Esophagus (tissue), 2 donors: Measurements from ENCODE around the gene ACAA2. TPM values are rescaled to one million over a fixed set of nuclear protein-coding genes. Genes with fewer than 3 reads are reported as not detected.

Source experiments
- H3K27ac ChIP-seq, 2 donors: one replicate each; pipeline ENCODE4 v1.5.1; 2013; ENCODE audit warnings: low read depth in 2 of 2, mild to moderate bottlenecking in 2 of 2, inconsistent platforms in 1 of 2, low read length in 1 of 2, moderate library complexity in 1 of 2
- H3K27me3 ChIP-seq, 2 donors: one replicate each; pipeline ENCODE4 v1.6.1; 2013; ENCODE audit warnings: low read length in 2 of 2, control low read depth in 1 of 2, mild to moderate bottlenecking in 1 of 2; ENCODE audit not compliant: insufficient read depth in 2 of 2, control insufficient read depth in 1 of 2
- H3K36me3 ChIP-seq, 2 donors: one replicate each; pipeline ENCODE4 v1.6.1; 2013; ENCODE audit warnings: low read length in 1 of 2; ENCODE audit not compliant: control insufficient read depth in 2 of 2, insufficient read depth in 2 of 2
- H3K4me1 ChIP-seq, 2 donors: one replicate each; pipeline ENCODE4 v1.6.1; 2013; ENCODE audit warnings: low read length in 1 of 2; ENCODE audit not compliant: control insufficient read depth in 2 of 2, insufficient read depth in 2 of 2
- H3K4me3 ChIP-seq, 2 donors: one replicate each; pipeline ENCODE4 v1.5.1; 2013; ENCODE audit warnings: low read length in 2 of 2, mild to moderate bottlenecking in 2 of 2, low read depth in 1 of 2, moderate library complexity in 1 of 2
- H3K9me3 ChIP-seq, 2 donors: one replicate each; pipeline ENCODE4 v1.6.1; 2013; ENCODE audit warnings: mild to moderate bottlenecking in 2 of 2, low read depth in 1 of 2, low read length in 1 of 2, moderate library complexity in 1 of 2; ENCODE audit not compliant: control insufficient read depth in 2 of 2, insufficient read depth in 1 of 2
- WGBS, 2 donors: extraction: QIAGEN DNeasy Blood & Tissue Kit; methylation state at CpG; one replicate each; pipeline ENCODE4 v1.1.7; 2013; 5-methylcytosine and 5-hydroxymethylcytosine counted together
- polyA plus RNA-seq, 2 donors: library from polyadenylated mRNA; stranded (reverse); fragments of 200-250 nt; gene quantifications; one replicate each; pipeline ENCODE4 v1.2.3, GENCODE V29; 2013
- donor health status: healthy with polysubstance abuse.
- donor health status: Bipolar disorder and iron deficiency.

The ACAA2 gene
- polyA plus RNA-seq, result 10 to 100 TPM; 13.0 to 19.0 TPM

GRCh38 chr18:49813319-49814146, at the start of gene ACAA2:
TSS of gene ACAA2 (minus strand) at chr18:49813533. CDS start at chr18:49813484, 49 bp downstream.
- Histone ChIP-seq H3K27me3 (no peaks in the 10 kb centered on the region), H3K9me3 (no peaks in the 10 kb centered on the region), H3K36me3 (no peaks in the 10 kb centered on the region), H3K27ac (peak within 1 kb of the TSS; percentile 96 to 99), H3K4me1 (peaks cover 0 to 3% of the 10 kb centered on the region in 2 donors), H3K4me3 (peak within 1 kb of the TSS; percentile 77 to 78)
- WGBS, 2 donors, result 1% methylated on average over 71 to 74 of the region's 74 CpGs

GRCh38 chr18:49862656-49863385, 49.5 kb upstream of the ACAA2 start:
- no peaks in the 10 kb centered on the region for H3K27me3 ChIP-seq
- H3K36me3 ChIP-seq, result peaks cover 0 to 4% of the 10 kb centered on the region in 2 donors
- no peaks in the 10 kb centered on the region for H3K9me3 ChIP-seq
- 87 to 90% methylated on average over 13 of the region's 13 CpGs for WGBS, 2 donors
- no peak overlapping the region for H3K27ac ChIP-seq
- no peak overlapping the region for H3K4me3 ChIP-seq
- H3K4me1 ChIP-seq, result peaks cover 0 to 11% of the 10 kb centered on the region in 2 donors

- Histone ChIP-seq H3K4me3 (no peak overlapping the region), H3K9me3 (no peaks in the 10 kb centered on the region), H3K4me1 (peaks cover 0 to 6% of the 10 kb centered on the region in 2 donors), H3K27ac (no peak overlapping the region), H3K27me3 (no peaks in the 10 kb centered on the region), H3K36me3 (peaks cover 0 to 4% of the 10 kb centered on the region in 2 donors)
- WGBS, 2 donors, result 64 to 70% methylated on average over 3 of the region's 3 CpGs
Observed at GRCh38 chr18:49861659-49862058, 48.3 kb upstream of the ACAA2 start.

GRCh38 chr18:49859725-49860124, 46.4 kb upstream of the ACAA2 start:
- Histone ChIP-seq H3K4me3 (no peak overlapping the region), H3K9me3 (no peaks in the 10 kb centered on the region), H3K27ac (peak overlapping the region in 1 of 2 donors; percentile 72), H3K27me3 (no peaks in the 10 kb centered on the region), H3K36me3 (peaks cover 0 to 4% of the 10 kb centered on the region in 2 donors), H3K4me1 (no peaks in the 10 kb centered on the region)
- 62 to 71% methylated on average over 12 of the region's 12 CpGs for WGBS, 2 donors

- 38 to 41% methylated on average over 6 of the region's 6 CpGs for WGBS, 2 donors
- Histone ChIP-seq H3K4me3 (no peak overlapping the region), H3K9me3 (no peaks in the 10 kb centered on the region), H3K4me1 (no peaks in the 10 kb centered on the region), H3K27ac (peak overlapping the region; percentile 8 to 73), H3K27me3 (no peaks in the 10 kb centered on the region), H3K36me3 (peaks cover 0 to 4% of the 10 kb centered on the region in 2 donors)
Observed at GRCh38 chr18:49859021-49859359, 45.7 kb upstream of the ACAA2 start.

GRCh38 chr18:49858309-49859020, 45.1 kb upstream of the ACAA2 start:
- H3K27ac ChIP-seq, result peak overlapping the region in 1 of 2 donors; percentile 73

GRCh38 chr18:49857708-49858107, 44.4 kb upstream of the ACAA2 start:
- no peaks in the 10 kb centered on the region for H3K4me1 ChIP-seq
- no peaks in the 10 kb centered on the region for H3K27me3 ChIP-seq
- 74 to 79% methylated on average over 3 of the region's 3 CpGs for WGBS, 2 donors
- peaks cover 0 to 6% of the 10 kb centered on the region in 2 donors for H3K36me3 ChIP-seq
- no peak overlapping the region for H3K4me3 ChIP-seq
- no peak overlapping the region for H3K27ac ChIP-seq
- no peaks in the 10 kb centered on the region for H3K9me3 ChIP-seq

More at GRCh38 chr18:49858309-49859020, 45.1 kb upstream of the ACAA2 start:
- Histone ChIP-seq H3K36me3 (peaks cover 0 to 6% of the 10 kb centered on the region in 2 donors), H3K9me3 (no peaks in the 10 kb centered on the region), H3K4me1 (no peaks in the 10 kb centered on the region), H3K4me3 (no peak overlapping the region), H3K27me3 (no peaks in the 10 kb centered on the region)
- WGBS, 2 donors, result 46 to 51% methylated on average over 11 of the region's 11 CpGs

GRCh38 chr18:49856496-49856895, 43.2 kb upstream of the ACAA2 start:
- H3K4me3 ChIP-seq, result no peak overlapping the region
- no peaks in the 10 kb centered on the region for H3K4me1 ChIP-seq
- H3K9me3 ChIP-seq, result no peaks in the 10 kb centered on the region
- peaks cover 0 to 3% of the 10 kb centered on the region in 2 donors for H3K36me3 ChIP-seq
- WGBS, 2 donors, result 94 to 95% methylated on average over 6 of the region's 6 CpGs
- H3K27me3 ChIP-seq, result no peaks in the 10 kb centered on the region
- no peak overlapping the region for H3K27ac ChIP-seq

- no peaks in the 10 kb centered on the region for H3K4me1 ChIP-seq
- H3K9me3 ChIP-seq, result no peaks in the 10 kb centered on the region
- H3K27me3 ChIP-seq, result no peaks in the 10 kb centered on the region
- no peak overlapping the region for H3K4me3 ChIP-seq
- H3K27ac ChIP-seq, result no peak overlapping the region
- 94% methylated on average over 7 of the region's 7 CpGs for WGBS, 2 donors
- H3K36me3 ChIP-seq, result peaks cover 0 to 3% of the 10 kb centered on the region in 2 donors
Observed at GRCh38 chr18:49855711-49856415, 42.5 kb upstream of the ACAA2 start.
